ENCODE data around the gene DLG4. TPM values are rescaled to one million over a fixed set of nuclear protein-coding genes. Genes with fewer than 3 reads are reported as not detected.

DLG4 gene
- total RNA-seq, 2 experiments from 2014 or later = 15.4 to 27.3 TPM

GRCh38 chr17:7237266-7237760, 17.7 kb upstream of the DLG4 start:
- Histone ChIP-seq H3K9me3 (ENCODE audit: low read length) (no peaks in the 10 kb centered on the region), H4K20me1 (ENCODE audit: insufficient read depth, low read length) (peaks cover 12% of the 10 kb centered on the region; the same call in 1 of the 2 replicates), H3K36me3 (ENCODE audit: insufficient read depth, low read length) (peaks cover 47% of the 10 kb centered on the region), H3K4me1 (ENCODE audit: insufficient read depth, low read length, poor library complexity, severe bottlenecking) (peaks cover 53% of the 10 kb centered on the region), H3K9me2 (ENCODE audit: insufficient read depth, low read length) (no peaks in the 10 kb centered on the region), H2AFZ (ENCODE audit: low read length) (no peak overlapping the region), H3K4me2 (ENCODE audit: low read length) (peak overlapping the region; percentile 82), H3K79me2 (ENCODE audit: insufficient read depth, low read depth, low read length) (peaks cover 47% of the 10 kb centered on the region), H3K4me3 (ENCODE audit: low read depth, low read length, poor library complexity, severe bottlenecking) (peak overlapping the region; percentile 100), H3K27ac (ENCODE audit: low read depth, low read length, poor library complexity, severe bottlenecking) (peak overlapping the region; percentile 86)
- POLR2A ChIA-PET = no interaction called here
- TF ChIP-seq CTCF (conservative IDR thresholded peaks at IDR 0.05; ENCODE audit: low read length) (no peak), EZH2phosphoT487 (IDR thresholded peaks at IDR 0.05; ENCODE audit: borderline replicate concordance, low read depth, low read length) (no peak)
- no peak for DNase-seq (ENCODE audit: low spot score)
- CTCF ChIA-PET (ENCODE audit: unreplicated experiment) = no interaction called here
- BruUV-seq (replicated peaks) = no TSS peak
- intact Hi-C loops (cut with micrococcal nuclease; ENCODE audit: unreplicated experiment) = loop anchor here (5.0 kb wide), 1 partner anchor 245 kb away; the partner anchor contains the start of genes POLR2A and SLC35G6

- peaks cover 58% of the 10 kb centered on the region for H3K4me1 ChIP-seq (ENCODE audit: insufficient read depth, low read length, poor library complexity, severe bottlenecking)
- intact Hi-C loops (cut with micrococcal nuclease; ENCODE audit: unreplicated experiment) = loop anchor here (5.0 kb wide), 1 partner anchor 245 kb away; the partner anchor contains the start of genes POLR2A and SLC35G6
- H3K9me3 ChIP-seq (ENCODE audit: low read length) = no peaks in the 10 kb centered on the region
- no TSS peak for BruUV-seq (replicated peaks)
- no peak overlapping the region for H2AFZ ChIP-seq (ENCODE audit: low read length)
- peaks cover 49% of the 10 kb centered on the region for H3K79me2 ChIP-seq (ENCODE audit: insufficient read depth, low read depth, low read length)
- DNase-seq (ENCODE audit: low spot score) = no peak
- CTCF ChIA-PET (ENCODE audit: unreplicated experiment) = no interaction called here
- H3K4me3 ChIP-seq (ENCODE audit: low read depth, low read length, poor library complexity, severe bottlenecking) = peak overlapping the region; percentile 100
- peak overlapping the region; percentile 86 for H3K27ac ChIP-seq (ENCODE audit: low read depth, low read length, poor library complexity, severe bottlenecking)
- peak overlapping the region; percentile 82 for H3K4me2 ChIP-seq (ENCODE audit: low read length)
- TF ChIP-seq EZH2phosphoT487 (IDR thresholded peaks at IDR 0.05; ENCODE audit: borderline replicate concordance, low read depth, low read length) (no peak), CTCF (conservative IDR thresholded peaks at IDR 0.05; ENCODE audit: low read length) (no peak)
- H4K20me1 ChIP-seq (ENCODE audit: insufficient read depth, low read length) = peaks cover 17% of the 10 kb centered on the region
- H3K36me3 ChIP-seq (ENCODE audit: insufficient read depth, low read length) = peaks cover 52% of the 10 kb centered on the region
- POLR2A ChIA-PET = no interaction called here
- no peaks in the 10 kb centered on the region for H3K9me2 ChIP-seq (ENCODE audit: insufficient read depth, low read length)
These were observed 17.2 kb upstream of the DLG4 start for GRCh38 chr17:7236808-7237207.
